ENCODE data around the gene KRTAP4-2.
"Not testable (repeated sequence)": the region's sequence is repeated elsewhere in the genome, so short reads cannot be mapped to it uniquely, and the experiment has no call there.

DNA sequence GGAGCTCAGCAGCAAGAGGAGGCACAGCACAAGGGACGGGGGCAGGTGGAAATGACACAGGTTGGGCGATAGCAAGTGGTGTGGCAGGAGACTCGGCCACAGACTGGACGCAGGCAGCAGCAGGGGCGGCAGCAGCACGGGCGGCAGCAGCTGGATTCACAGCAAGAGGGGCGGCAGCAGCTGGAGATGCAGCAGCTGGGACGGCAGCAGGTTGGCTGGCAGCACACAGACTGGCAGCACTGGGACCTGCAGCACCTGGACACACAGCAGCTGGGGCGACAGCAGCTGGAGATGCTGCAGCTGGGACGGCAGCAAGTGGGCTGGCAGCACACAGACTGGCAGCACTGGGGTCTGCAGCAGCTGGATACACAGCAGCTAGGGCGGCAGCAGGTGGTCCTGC is 38.2 kb downstream of the KRTAP4-2 start:
- not testable (repeated sequence) for TF ChIP-seq POLR2A, POLR2AphosphoS5 (IDR thresholded peaks at IDR 0.05)
- TF ChIP-seq, protein P1, sequence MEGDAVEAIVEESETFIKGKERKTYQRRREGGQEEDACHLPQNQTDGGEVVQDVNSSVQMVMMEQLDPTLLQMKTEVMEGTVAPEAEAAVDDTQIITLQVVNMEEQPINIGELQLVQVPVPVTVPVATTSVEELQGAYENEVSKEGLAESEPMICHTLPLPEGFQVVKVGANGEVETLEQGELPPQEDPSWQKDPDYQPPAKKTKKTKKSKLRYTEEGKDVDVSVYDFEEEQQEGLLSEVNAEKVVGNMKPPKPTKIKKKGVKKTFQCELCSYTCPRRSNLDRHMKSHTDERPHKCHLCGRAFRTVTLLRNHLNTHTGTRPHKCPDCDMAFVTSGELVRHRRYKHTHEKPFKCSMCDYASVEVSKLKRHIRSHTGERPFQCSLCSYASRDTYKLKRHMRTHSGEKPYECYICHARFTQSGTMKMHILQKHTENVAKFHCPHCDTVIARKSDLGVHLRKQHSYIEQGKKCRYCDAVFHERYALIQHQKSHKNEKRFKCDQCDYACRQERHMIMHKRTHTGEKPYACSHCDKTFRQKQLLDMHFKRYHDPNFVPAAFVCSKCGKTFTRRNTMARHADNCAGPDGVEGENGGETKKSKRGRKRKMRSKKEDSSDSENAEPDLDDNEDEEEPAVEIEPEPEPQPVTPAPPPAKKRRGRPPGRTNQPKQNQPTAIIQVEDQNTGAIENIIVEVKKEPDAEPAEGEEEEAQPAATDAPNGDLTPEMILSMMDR (IDR thresholded peaks at IDR 0.05) = not testable (repeated sequence)
